ENCODE measurements around the gene SPECC1.
A peak's percentile ranks its signal among the peaks of the same experiment; 100 is the strongest.
"Not testable (repeated sequence)": the region's sequence is repeated elsewhere in the genome, so short reads cannot be mapped to it uniquely, and the experiment has no call there.

Gene SPECC1

GRCh38 chr17:20009302-20010098 lies at the start of gene SPECC1:
Gene SPECC1, plus strand, starts transcription at chr17:20009359. Its CDS starts 87,293 bp downstream, at chr17:20096652.
- Histone ChIP-seq H3K27ac (peak within 1 kb of the TSS; percentile 80 to 86), H3K4me3 (peak within 1 kb of the TSS; percentile 76)
- DNase-seq (ENCODE audit: low spot score): peak; percentile 87
- TF ChIP-seq CTCF (IDR thresholded peaks at IDR 0.05): peak; percentile 95

- DNase-seq (ENCODE audit: low spot score): not testable (repeated sequence)
These were observed 46.2 kb upstream of the SPECC1 start for GRCh38 chr17:19962954-19963353.

GRCh38 chr17:19973156-19973555 lies 36.0 kb upstream of the SPECC1 start:
- no peak overlapping the region for H3K27ac ChIP-seq
- DNase-seq (ENCODE audit: low spot score): no peak
- no peak overlapping the region for H3K4me3 ChIP-seq
- TF ChIP-seq CTCF (IDR thresholded peaks at IDR 0.05): no peak

More at GRCh38 chr17:19962954-19963353, 46.2 kb upstream of the SPECC1 start:
- not testable (repeated sequence) for H3K27ac ChIP-seq, H3K4me3 ChIP-seq

GRCh38 chr17:19975601-19976000 lies 33.6 kb upstream of the SPECC1 start:
- Histone ChIP-seq H3K27ac (no peak overlapping the region), H3K4me3 (no peak overlapping the region)
- TF ChIP-seq CTCF (IDR thresholded peaks at IDR 0.05): no peak
- no peak for DNase-seq (ENCODE audit: low spot score)

- H3K27ac ChIP-seq: peak within 1 kb of the TSS; percentile 85 to 92
- no peak for TF ChIP-seq CTCF (IDR thresholded peaks at IDR 0.05)
- DNase-seq (ENCODE audit: low spot score): peak; percentile 93
- peak within 1 kb of the TSS; percentile 89 for H3K4me3 ChIP-seq
These were observed 31.6 kb upstream of the SPECC1 start, which contains the start of gene AKAP10 for GRCh38 chr17:19977293-19978208. Gene AKAP10, minus strand, starts transcription at chr17:19977828. Its CDS starts 149 bp downstream, at chr17:19977679.

- Histone ChIP-seq H3K4me3 (peak overlapping the region; percentile 89), H3K27ac (peak overlapping the region; percentile 85 to 92)
- no peak for TF ChIP-seq CTCF (IDR thresholded peaks at IDR 0.05)
- DNase-seq (ENCODE audit: low spot score): no peak
These were observed 30.9 kb upstream of the SPECC1 start for GRCh38 chr17:19978209-19978802.

GRCh38 chr17:19978805-19979211 lies 30.4 kb upstream of the SPECC1 start:
- no peak for TF ChIP-seq CTCF (IDR thresholded peaks at IDR 0.05)
- no peak for DNase-seq (ENCODE audit: low spot score)
- Histone ChIP-seq H3K4me3 (peak overlapping the region; percentile 89), H3K27ac (peak overlapping the region in 1 of 2 donors; percentile 92)
